ENCODE measurements around the gene DPEP1. TPM values are rescaled to one million over a fixed set of nuclear protein-coding genes. Genes with fewer than 3 reads are reported as not detected.
"Not testable (repeated sequence)": the region's sequence is repeated elsewhere in the genome, so short reads cannot be mapped to it uniquely, and the experiment has no call there.

DPEP1 gene
- total RNA-seq, 1 experiment from 2014 or later: 13.6 TPM

DNA sequence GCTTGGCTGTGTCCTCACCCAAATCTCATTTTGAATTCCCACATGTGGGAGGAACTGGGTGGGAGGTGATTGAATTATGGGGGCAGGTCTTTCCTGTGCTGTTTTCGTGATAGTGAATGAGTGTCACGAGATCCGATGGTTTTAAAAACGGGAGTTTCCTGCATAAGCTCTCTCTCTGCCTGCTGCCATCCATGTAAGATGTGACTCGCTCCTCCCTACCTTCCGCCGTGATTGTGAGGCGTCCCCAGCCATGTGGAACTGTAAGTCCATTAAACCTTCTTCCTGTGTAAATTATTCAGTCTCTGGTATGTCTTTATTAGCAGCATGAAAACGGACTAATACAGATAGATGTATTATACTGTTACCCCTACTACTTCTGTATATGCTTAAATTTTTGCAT, 47.8 kb downstream of the DPEP1 start (continued):
- TF ChIP-seq, protein P1, sequence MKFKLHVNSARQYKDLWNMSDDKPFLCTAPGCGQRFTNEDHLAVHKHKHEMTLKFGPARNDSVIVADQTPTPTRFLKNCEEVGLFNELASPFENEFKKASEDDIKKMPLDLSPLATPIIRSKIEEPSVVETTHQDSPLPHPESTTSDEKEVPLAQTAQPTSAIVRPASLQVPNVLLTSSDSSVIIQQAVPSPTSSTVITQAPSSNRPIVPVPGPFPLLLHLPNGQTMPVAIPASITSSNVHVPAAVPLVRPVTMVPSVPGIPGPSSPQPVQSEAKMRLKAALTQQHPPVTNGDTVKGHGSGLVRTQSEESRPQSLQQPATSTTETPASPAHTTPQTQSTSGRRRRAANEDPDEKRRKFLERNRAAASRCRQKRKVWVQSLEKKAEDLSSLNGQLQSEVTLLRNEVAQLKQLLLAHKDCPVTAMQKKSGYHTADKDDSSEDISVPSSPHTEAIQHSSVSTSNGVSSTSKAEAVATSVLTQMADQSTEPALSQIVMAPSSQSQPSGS (CRISPR knock-in tag; IDR thresholded peaks at IDR 0.05; ENCODE audit: borderline replicate concordance, low read depth): no peak
- TF ChIP-seq NR3C1 (CRISPR knock-in tag; conservative IDR thresholded peaks at IDR 0.05; ENCODE audit: low read depth) (no peak), NFE2L1 (CRISPR knock-in tag; IDR thresholded peaks at IDR 0.05) (no peak)

DNA sequence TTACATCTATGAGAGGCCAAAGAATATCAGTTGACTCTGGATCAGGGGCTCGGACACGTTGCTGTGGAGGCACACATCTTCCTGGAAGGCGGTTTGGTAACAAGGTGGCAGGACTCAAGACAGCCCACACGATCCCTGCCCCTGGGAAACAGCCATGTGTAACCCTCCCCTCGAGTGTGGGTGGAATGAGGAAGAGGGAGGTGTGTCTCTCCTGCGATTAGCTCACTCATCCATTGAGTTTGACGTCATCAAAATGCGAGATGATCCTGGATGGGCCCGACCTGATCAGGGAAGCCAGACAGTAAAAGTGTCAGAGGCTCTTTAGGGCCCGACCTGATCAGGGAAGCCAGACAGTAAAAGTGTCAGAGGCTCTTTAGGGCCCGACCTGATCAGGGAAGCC, 50.8 kb downstream of the DPEP1 start:
- H3K4me1 Mint-ChIP-seq; ATAC-seq; DNase-seq (ENCODE audit: low spot score); H3K4me3 Mint-ChIP-seq; H3K27ac Mint-ChIP-seq; H3K27me3 Mint-ChIP-seq (ENCODE audit: low read depth); POLR2A ChIA-PET; CTCF ChIA-PET: not testable (repeated sequence)
- peaks cover 36% of the 10 kb centered on the region for H3K9me3 Mint-ChIP-seq
- peaks cover 73% of the 10 kb centered on the region for H3K36me3 Mint-ChIP-seq

DNA sequence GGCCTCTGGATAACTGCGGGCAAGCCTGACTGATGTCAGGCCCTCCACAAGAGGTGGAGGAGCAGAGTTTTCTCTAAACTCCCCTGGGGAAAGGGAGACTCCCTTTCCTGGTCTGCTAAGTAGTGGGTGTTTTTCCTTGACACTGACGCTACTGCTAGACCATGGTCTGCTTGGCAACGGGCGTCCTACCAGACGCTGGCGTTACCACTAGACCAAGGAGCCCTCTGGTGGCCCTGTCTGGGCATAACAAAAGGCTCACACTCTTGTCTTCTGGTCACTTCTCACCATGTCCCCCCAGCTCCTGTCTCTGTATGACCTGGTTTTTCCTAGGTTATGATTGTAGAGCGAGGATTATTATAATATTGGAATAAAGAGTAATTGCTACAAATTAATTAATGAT, 53.6 kb downstream of the DPEP1 start:
- ATAC-seq: not testable (repeated sequence)

DNA sequence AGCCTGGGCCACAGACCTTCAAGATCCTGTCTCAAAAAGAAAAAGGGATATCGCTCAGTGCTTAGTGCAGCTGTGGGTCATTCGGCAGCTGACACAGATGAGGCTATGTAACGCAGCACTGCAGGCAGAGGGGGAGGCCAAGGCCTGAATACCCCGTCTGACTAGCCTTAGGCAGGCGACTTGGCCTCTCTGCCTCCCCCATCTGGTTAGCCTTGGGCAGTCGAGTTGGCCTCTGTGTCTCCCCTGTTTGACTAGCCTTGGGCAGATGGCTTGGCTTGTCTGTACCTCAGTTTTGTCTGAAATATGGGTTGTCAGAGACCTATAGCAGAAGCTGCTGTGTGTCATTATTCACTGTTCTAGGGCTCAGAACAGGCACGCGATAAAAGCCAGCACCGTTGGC, 54.2 kb downstream of the DPEP1 start:
- Mint-ChIP-seq H3K36me3 (peaks cover 43% of the 10 kb centered on the region), H3K27ac (no peak overlapping the region), H3K4me3 (no peak overlapping the region), H3K27me3 (ENCODE audit: low read depth) (peaks cover 10% of the 10 kb centered on the region), H3K9me3 (peaks cover 32% of the 10 kb centered on the region), H3K4me1 (no peaks in the 10 kb centered on the region)
- ATAC-seq: no peak
- DNase-seq (ENCODE audit: low spot score): no peak
- ChIA-PET CTCF (interaction anchor here (0.7 to 1.0 kb wide), 4 partner anchors 25 to 68 kb away, joined by 3 to 4 read pairs (median 4); no protein-coding TSS in a partner anchor), POLR2A (interaction anchor here (0.7 kb wide), 1 partner anchor 36 kb away, joined by 3 read pairs; no protein-coding TSS in a partner anchor)
- TF ChIP-seq NFYB (CRISPR knock-in tag; conservative IDR thresholded peaks at IDR 0.05; ENCODE audit: low read depth) (no peak), SMAD3 (CRISPR knock-in tag; IDR thresholded peaks at IDR 0.05; ENCODE audit: borderline replicate concordance) (no peak), ZNF671 (CRISPR knock-in tag; IDR thresholded peaks at IDR 0.05) (no peak), FOXJ3 (CRISPR knock-in tag; IDR thresholded peaks at IDR 0.05; ENCODE audit: borderline replicate concordance) (no peak), RORB (CRISPR knock-in tag; IDR thresholded peaks at IDR 0.05) (no peak), NFATC4 (CRISPR knock-in tag; IDR thresholded peaks at IDR 0.05) (no peak), GABPB1 (CRISPR knock-in tag; IDR thresholded peaks at IDR 0.05) (no peak), SMAD4 (CRISPR knock-in tag; IDR thresholded peaks at IDR 0.05) (no peak)
- TF ChIP-seq, protein P2, sequence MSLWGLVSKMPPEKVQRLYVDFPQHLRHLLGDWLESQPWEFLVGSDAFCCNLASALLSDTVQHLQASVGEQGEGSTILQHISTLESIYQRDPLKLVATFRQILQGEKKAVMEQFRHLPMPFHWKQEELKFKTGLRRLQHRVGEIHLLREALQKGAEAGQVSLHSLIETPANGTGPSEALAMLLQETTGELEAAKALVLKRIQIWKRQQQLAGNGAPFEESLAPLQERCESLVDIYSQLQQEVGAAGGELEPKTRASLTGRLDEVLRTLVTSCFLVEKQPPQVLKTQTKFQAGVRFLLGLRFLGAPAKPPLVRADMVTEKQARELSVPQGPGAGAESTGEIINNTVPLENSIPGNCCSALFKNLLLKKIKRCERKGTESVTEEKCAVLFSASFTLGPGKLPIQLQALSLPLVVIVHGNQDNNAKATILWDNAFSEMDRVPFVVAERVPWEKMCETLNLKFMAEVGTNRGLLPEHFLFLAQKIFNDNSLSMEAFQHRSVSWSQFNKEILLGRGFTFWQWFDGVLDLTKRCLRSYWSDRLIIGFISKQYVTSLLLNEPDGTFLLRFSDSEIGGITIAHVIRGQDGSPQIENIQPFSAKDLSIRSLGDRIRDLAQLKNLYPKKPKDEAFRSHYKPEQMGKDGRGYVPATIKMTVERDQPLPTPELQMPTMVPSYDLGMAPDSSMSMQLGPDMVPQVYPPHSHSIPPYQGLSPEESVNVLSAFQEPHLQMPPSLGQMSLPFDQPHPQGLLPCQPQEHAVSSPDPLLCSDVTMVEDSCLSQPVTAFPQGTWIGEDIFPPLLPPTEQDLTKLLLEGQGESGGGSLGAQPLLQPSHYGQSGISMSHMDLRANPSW (CRISPR knock-in tag; conservative IDR thresholded peaks at IDR 0.05; ENCODE audit: low read depth): no peak
- TF ChIP-seq, protein P3, sequence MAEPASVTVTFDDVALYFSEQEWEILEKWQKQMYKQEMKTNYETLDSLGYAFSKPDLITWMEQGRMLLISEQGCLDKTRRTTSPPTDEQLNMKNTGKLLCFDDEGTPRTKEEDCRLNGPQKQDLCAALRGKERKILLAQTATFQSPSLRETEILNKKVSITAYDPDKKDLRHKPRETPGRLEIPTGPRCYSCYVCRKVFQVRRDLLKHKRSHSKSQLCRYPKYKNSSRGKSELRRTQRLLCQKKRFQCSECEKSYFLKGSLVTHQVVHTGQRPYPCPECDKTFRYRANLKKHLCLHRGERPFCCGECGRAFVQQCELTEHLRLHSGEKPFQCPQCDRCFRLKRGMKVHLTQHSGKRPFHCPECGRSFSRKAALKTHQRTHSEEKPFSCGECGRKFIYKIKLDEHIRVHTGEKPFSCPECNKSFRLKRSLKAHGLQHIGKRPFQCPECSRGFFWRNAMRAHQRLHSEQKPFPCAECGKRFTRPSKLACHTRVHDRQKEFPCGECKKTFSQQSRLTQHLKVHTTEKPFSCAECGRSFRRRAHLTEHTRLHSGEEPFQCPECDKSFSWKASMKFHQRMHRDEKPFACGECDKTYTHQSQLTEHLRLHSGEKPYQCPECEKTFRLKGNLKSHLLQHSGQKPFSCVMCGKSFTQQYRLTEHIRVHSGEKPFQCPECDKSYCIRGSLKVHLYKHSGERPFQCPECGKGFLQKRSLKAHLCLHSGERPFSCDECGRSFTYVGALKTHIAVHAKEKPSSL (CRISPR knock-in tag; conservative IDR thresholded peaks at IDR 0.05): no peak
- TF ChIP-seq, protein P4, sequence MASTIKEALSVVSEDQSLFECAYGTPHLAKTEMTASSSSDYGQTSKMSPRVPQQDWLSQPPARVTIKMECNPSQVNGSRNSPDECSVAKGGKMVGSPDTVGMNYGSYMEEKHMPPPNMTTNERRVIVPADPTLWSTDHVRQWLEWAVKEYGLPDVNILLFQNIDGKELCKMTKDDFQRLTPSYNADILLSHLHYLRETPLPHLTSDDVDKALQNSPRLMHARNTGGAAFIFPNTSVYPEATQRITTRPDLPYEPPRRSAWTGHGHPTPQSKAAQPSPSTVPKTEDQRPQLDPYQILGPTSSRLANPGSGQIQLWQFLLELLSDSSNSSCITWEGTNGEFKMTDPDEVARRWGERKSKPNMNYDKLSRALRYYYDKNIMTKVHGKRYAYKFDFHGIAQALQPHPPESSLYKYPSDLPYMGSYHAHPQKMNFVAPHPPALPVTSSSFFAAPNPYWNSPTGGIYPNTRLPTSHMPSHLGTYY (CRISPR knock-in tag; IDR thresholded peaks at IDR 0.05): no peak

More for the DNA sequence above, 53.6 kb downstream of the DPEP1 start:
- peaks cover 26% of the 10 kb centered on the region for H3K9me3 Mint-ChIP-seq
- not testable (repeated sequence) for H3K4me3 Mint-ChIP-seq; H3K27me3 Mint-ChIP-seq (ENCODE audit: low read depth); H3K27ac Mint-ChIP-seq; H3K4me1 Mint-ChIP-seq
- ChIA-PET POLR2A (interaction anchor here (0.7 kb wide), 1 partner anchor 37 kb away, joined by 3 read pairs; no protein-coding TSS in a partner anchor), CTCF (interaction anchor here (0.7 to 1.0 kb wide), 3 partner anchors 24 to 67 kb away, joined by 3 to 4 read pairs (median 3); no protein-coding TSS in a partner anchor)
- peak; percentile 58 for DNase-seq (ENCODE audit: low spot score)
- H3K36me3 Mint-ChIP-seq: peaks cover 49% of the 10 kb centered on the region
- TF ChIP-seq, protein P5, sequence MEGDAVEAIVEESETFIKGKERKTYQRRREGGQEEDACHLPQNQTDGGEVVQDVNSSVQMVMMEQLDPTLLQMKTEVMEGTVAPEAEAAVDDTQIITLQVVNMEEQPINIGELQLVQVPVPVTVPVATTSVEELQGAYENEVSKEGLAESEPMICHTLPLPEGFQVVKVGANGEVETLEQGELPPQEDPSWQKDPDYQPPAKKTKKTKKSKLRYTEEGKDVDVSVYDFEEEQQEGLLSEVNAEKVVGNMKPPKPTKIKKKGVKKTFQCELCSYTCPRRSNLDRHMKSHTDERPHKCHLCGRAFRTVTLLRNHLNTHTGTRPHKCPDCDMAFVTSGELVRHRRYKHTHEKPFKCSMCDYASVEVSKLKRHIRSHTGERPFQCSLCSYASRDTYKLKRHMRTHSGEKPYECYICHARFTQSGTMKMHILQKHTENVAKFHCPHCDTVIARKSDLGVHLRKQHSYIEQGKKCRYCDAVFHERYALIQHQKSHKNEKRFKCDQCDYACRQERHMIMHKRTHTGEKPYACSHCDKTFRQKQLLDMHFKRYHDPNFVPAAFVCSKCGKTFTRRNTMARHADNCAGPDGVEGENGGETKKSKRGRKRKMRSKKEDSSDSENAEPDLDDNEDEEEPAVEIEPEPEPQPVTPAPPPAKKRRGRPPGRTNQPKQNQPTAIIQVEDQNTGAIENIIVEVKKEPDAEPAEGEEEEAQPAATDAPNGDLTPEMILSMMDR (IDR thresholded peaks at IDR 0.05): 0 out of 2 replicates have a peak, but pooled peaks have one; percentile 36

All from WTC11 (cell line).